OCI-LY3 (cell line): Measurements from ENCODE around the gene PARD3B.

Experiments used
- H2AFZ ChIP-seq: fragments of 200-600, 300-600 bp; shearing (Covaris generic); 2 replicates; pipeline ENCODE4 v1.6.0; 2014; ENCODE audit warnings: antibody characterized with exemption, low read depth, low read length
- H3K27ac ChIP-seq: fragments of 200-600, 300-600 bp; sonication (generic); 2 replicates; pipeline ENCODE4 v1.5.1; 2014; ENCODE audit warnings: mild to moderate bottlenecking, low read length, moderate library complexity, mixed read lengths
- H3K27me3 ChIP-seq: fragments of 200-600, 300-600 bp; sonication (generic); 2 replicates; pipeline ENCODE4 v1.6.1; 2014; ENCODE audit warnings: low read depth, low read length, mixed read lengths
- H3K36me3 ChIP-seq: fragments of 200-600, 300-600 bp; sonication (generic); replicated peaks from 2 replicates; pipeline ENCODE3; 2014; ENCODE audit warnings: low read depth, low read length, mixed read lengths
- H3K4me1 ChIP-seq: fragments of 300-600, 200-600 bp; sonication (generic); 2 replicates; pipeline ENCODE4 v1.6.1; 2014; ENCODE audit warnings: low read length, mixed read lengths
- H3K4me2 ChIP-seq: fragments of 200-600, 300-600 bp; sonication (generic); 2 replicates; pipeline ENCODE4 v1.6.1; 2014; ENCODE audit warnings: low read length, mixed read lengths
- H3K4me3 ChIP-seq: fragments of 300-600, 200-600 bp; sonication (generic); 2 replicates; pipeline ENCODE4 v1.5.1; 2014; ENCODE audit warnings: antibody characterized with exemption, mild to moderate bottlenecking, low read length, moderate library complexity
- H3K79me2 ChIP-seq: fragments of 300-600, 200-600 bp; shearing (Covaris generic); 2 replicates; pipeline ENCODE4 v1.6.1; 2014; ENCODE audit warnings: mild to moderate bottlenecking, low read length, mixed read lengths
- H3K9ac ChIP-seq: fragments of 300-600, 200-600 bp; shearing (Covaris generic); 2 replicates; pipeline ENCODE4 v1.6.0; 2014; ENCODE audit warnings: mild to moderate bottlenecking, low read length, moderate library complexity
- H3K9me3 ChIP-seq: fragments of 200-600, 300-600 bp; shearing (Covaris generic); 2 replicates; pipeline ENCODE4 v1.6.1; 2014; ENCODE audit warnings: low read length, mixed read lengths; ENCODE audit not compliant: insufficient read depth
- H4K20me1 ChIP-seq: fragments of 200-600, 300-600 bp; sonication (generic); 2 replicates; pipeline ENCODE4 v1.6.1; 2016; ENCODE audit warnings: low read length, mixed read lengths; ENCODE audit not compliant: insufficient read depth
- EZH2phosphoT487 ChIP-seq: fragments of 200-600 bp; shearing (Covaris generic); IDR thresholded peaks from 2 replicates; pipeline ENCODE4 v1.6.1; 2018; ENCODE audit warnings: antibody characterized with exemption, mixed run types, low read depth
- TF ChIP-seq, protein P1 (sequence below): fragments of 200-600, 300-600 bp; sonication (generic); IDR thresholded peaks from 2 replicates; pipeline ENCODE4 v1.5.1; 2014; ENCODE audit warnings: antibody characterized with exemption, low read length, low read depth

Gene PARD3B

DNA sequence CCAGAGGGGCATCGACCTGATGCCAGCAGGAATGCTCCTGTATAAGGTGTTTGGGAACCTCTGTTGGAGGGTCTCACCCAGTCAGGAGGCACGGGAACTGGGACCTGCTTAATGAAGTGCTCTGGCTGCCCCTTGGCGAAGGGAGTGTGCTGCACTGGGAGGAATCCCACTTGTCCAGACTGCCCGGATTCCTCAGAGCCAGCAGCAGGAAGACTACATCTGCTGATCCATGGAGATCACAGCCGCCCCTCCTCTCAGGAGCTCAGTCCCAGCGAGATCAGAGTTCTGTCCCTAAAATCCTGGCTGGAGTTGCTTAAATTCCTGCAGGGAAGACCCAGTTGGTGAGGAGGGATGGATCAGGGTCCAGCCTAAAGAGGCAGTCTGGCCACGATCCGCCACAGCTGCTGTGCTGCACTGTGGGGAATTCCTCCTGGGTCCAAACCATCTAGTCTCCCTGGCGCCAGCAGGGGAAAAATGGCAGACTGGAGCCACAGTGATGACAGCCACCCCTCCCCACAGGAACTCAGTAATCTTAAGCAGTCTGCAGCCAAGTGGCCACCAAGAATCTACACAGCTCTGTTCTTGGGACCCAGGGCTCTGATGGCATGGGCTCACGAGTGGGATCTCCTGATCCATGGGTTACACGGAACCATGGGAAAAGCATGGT is 1060.5 kb downstream of the PARD3B start:
- Histone ChIP-seq H3K4me2 (no peak overlapping the region), H3K9ac (no peak overlapping the region)
- TF ChIP-seq EZH2phosphoT487 = no peak
- TF ChIP-seq, protein P1, sequence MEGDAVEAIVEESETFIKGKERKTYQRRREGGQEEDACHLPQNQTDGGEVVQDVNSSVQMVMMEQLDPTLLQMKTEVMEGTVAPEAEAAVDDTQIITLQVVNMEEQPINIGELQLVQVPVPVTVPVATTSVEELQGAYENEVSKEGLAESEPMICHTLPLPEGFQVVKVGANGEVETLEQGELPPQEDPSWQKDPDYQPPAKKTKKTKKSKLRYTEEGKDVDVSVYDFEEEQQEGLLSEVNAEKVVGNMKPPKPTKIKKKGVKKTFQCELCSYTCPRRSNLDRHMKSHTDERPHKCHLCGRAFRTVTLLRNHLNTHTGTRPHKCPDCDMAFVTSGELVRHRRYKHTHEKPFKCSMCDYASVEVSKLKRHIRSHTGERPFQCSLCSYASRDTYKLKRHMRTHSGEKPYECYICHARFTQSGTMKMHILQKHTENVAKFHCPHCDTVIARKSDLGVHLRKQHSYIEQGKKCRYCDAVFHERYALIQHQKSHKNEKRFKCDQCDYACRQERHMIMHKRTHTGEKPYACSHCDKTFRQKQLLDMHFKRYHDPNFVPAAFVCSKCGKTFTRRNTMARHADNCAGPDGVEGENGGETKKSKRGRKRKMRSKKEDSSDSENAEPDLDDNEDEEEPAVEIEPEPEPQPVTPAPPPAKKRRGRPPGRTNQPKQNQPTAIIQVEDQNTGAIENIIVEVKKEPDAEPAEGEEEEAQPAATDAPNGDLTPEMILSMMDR = no peak

DNA sequence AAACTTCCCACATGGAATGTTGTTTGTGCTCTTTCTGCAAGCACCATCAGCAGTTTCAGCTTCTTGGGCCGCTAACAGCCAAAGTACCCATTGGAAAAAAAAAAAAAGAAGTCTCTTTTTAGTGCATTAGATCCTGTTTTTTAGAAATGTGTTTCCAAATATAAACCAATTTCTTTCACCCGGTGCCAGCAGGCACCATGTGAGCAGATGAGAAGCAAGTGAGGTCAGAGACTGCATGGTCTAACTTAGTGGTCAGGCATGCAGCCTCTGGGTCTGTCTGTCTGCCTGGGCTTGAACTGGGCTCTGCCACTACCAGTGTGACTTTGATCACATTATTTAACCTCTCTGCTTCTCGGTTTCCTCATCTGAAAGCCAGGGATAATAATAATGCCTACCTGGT is 1061.9 kb downstream of the PARD3B start:
- Histone ChIP-seq H3K9ac (no peak overlapping the region), H3K4me1 (no peaks in the 10 kb centered on the region), H3K36me3 (no peaks in the 10 kb centered on the region), H3K79me2 (no peaks in the 10 kb centered on the region), H3K4me2 (no peak overlapping the region), H3K4me3 (no peak overlapping the region), H4K20me1 (no peaks in the 10 kb centered on the region), H3K27ac (no peak overlapping the region), H2AFZ (no peak overlapping the region), H3K9me3 (no peaks in the 10 kb centered on the region), H3K27me3 (peaks cover 22% of the 10 kb centered on the region)
- TF ChIP-seq, protein P1 = no peak
- TF ChIP-seq EZH2phosphoT487 = no peak

More for the DNA sequence above, 1060.5 kb downstream of the PARD3B start:
- Histone ChIP-seq H3K27ac (no peak overlapping the region), H4K20me1 (no peaks in the 10 kb centered on the region), H3K4me1 (no peaks in the 10 kb centered on the region), H3K4me3 (no peak overlapping the region), H3K79me2 (no peaks in the 10 kb centered on the region), H3K27me3 (peaks cover 15% of the 10 kb centered on the region), H2AFZ (no peak overlapping the region), H3K36me3 (no peaks in the 10 kb centered on the region), H3K9me3 (no peaks in the 10 kb centered on the region)

DNA sequence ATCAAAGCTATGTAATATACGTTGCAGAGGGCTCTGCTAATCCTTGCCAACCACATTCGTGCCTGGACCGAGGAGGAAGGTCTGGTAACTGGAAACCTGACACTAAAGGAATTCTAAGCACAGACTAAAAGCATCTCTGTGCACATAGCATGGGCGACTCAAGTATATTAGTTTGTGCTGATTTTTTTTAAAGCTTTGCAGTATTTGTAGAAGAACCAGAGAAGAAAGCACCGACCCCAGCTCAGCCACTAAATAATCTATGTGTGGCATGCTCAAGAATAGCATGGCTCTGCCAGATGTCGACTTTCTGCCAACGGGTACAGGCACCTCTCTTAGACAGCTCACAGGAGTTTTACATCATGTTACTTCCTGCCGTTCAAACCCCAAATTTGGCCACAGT is 1063.8 kb downstream of the PARD3B start:
- no peak overlapping the region for H3K4me2 ChIP-seq
- H3K27me3 ChIP-seq = peaks cover 30% of the 10 kb centered on the region
- no peak overlapping the region for H3K9ac ChIP-seq
- TF ChIP-seq EZH2phosphoT487 = no peak
- TF ChIP-seq, protein P1 = no peak
- no peaks in the 10 kb centered on the region for H4K20me1 ChIP-seq
- no peak overlapping the region for H2AFZ ChIP-seq
- H3K4me1 ChIP-seq = no peaks in the 10 kb centered on the region
- H3K27ac ChIP-seq = no peak overlapping the region
- no peak overlapping the region for H3K4me3 ChIP-seq
- H3K79me2 ChIP-seq = no peaks in the 10 kb centered on the region
- no peaks in the 10 kb centered on the region for H3K36me3 ChIP-seq
- H3K9me3 ChIP-seq = no peaks in the 10 kb centered on the region

DNA sequence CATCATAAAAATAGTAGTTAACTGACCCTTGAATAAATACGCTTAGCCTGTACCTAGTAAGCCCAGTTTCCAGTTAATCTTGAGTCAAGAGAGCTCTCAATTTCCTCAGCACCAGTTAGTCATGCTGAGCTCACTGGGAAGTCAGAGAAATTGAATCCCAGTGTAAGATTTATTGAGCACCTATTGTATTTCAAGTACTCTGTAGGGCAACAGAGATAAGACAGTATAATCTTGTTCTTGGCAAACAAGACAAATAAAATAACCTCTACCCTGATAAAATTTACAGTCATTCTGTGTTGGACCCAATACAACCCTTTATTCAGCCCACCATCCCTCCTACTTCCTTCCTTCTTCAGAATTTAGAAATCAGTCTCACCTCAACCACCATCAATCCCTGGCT is 1065.2 kb downstream of the PARD3B start:
- Histone ChIP-seq H2AFZ (no peak overlapping the region), H3K4me3 (no peak overlapping the region), H3K79me2 (no peaks in the 10 kb centered on the region)

More for the DNA sequence above, 1065.2 kb downstream of the PARD3B start:
- Histone ChIP-seq H3K27me3 (peaks cover 30% of the 10 kb centered on the region), H3K4me1 (no peaks in the 10 kb centered on the region), H3K4me2 (no peak overlapping the region), H3K9me3 (no peaks in the 10 kb centered on the region), H3K27ac (no peak overlapping the region), H3K36me3 (no peaks in the 10 kb centered on the region), H3K9ac (no peak overlapping the region), H4K20me1 (no peaks in the 10 kb centered on the region)
- TF ChIP-seq, protein P1 = no peak
- no peak for TF ChIP-seq EZH2phosphoT487
